MM.1S (cell line): Measurements from ENCODE around the gene CARNS1.

Experiments
- CTCF ChIP-seq: fragments of 300-600 bp; sonication (generic); IDR thresholded peaks from 2 replicates; pipeline ENCODE4 v1.5.1; 2016; ENCODE audit warnings: antibody characterized with exemption, low read length, mixed read lengths
- EZH2 ChIP-seq: fragments of 300-600 bp; sonication (generic); optimal IDR thresholded peaks from 2 replicates; pipeline ENCODE3; 2017; ENCODE audit warnings: low read depth, mild to moderate bottlenecking, antibody characterized with exemption, low read length, mixed read lengths

GRCh38 chr11:67375320-67376055 lies 40.0 kb upstream of the CARNS1 start:
- TF ChIP-seq CTCF (no peak), EZH2 (no peak)
